ENCODE data around the gene MAP4K2. TPM values are rescaled to one million over a fixed set of nuclear protein-coding genes. Genes with fewer than 3 reads are reported as not detected.

MAP4K2 gene
- total RNA-seq, 2 experiments from 2014 or later: 52.3 to 53.6 TPM

- POLR2A ChIA-PET: interaction anchor here (0.6 kb wide), 1 partner anchor 61 kb away, joined by 3 read pairs; the partner anchor contains the start of gene MAP4K2
- CTCF ChIA-PET: interaction anchor here (0.6 to 4.4 kb wide), 15 partner anchors 7 to 293 kb away, joined by 3 to 36 read pairs (median 4); partner anchors contain the start of gene PYGM
Measured at GRCh38 chr11:64742087-64742888, 60.7 kb downstream of the MAP4K2 start.

GRCh38 chr11:64741375-64742086 is 61.5 kb downstream of the MAP4K2 start:
- POLR2A ChIA-PET: interaction anchor here (0.6 kb wide), 1 partner anchor 61 kb away, joined by 3 read pairs; the partner anchor contains the start of gene MAP4K2
- CTCF ChIA-PET: interaction anchor here (0.6 to 4.4 kb wide), 8 partner anchors 16 to 292 kb away, joined by 3 to 36 read pairs (median 4); no protein-coding TSS in a partner anchor

DNA sequence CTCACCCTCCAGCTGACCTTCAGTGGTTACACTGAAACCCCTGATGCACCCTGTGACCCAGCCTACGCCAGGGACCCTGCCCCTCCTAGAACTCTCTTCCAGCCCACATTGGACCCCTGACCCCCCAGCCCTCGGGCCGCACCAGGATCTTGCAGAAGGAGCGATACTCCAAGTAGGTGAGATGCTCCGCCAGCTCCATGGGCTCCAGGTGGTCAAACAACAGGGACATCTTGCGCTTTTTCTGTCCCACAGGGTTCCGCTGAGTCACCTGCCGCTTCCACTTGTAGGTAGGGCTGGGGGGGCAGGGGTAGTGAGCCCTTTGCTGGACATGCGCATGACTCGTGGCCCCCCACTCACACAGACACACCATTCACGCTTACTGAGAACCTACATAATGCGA is 63.1 kb downstream of the MAP4K2 start:
- POLR2A ChIA-PET: no interaction called here
- CTCF ChIA-PET: interaction anchor here (1.8 kb wide), 1 partner anchor 51 kb away, joined by 6 read pairs; no protein-coding TSS in a partner anchor

- ChIA-PET CTCF (interaction anchor here (0.6 to 1.1 kb wide), 3 partner anchors 8 to 806 kb away, joined by 3 to 5 read pairs (median 3); partner anchors contain the start of gene RASGRP2), POLR2A (no interaction called here)
Measured at GRCh38 chr11:64736654-64737053, 66.4 kb downstream of the MAP4K2 start.

- CTCF ChIA-PET: interaction anchor here (0.8 to 4.0 kb wide), 3 partner anchors 7 to 47 kb away, joined by 3 to 18 read pairs (median 6); partner anchors contain the start of gene RASGRP2
- POLR2A ChIA-PET: interaction anchor here (0.6 kb wide), 1 partner anchor 43 kb away, joined by 4 read pairs; no protein-coding TSS in a partner anchor
Measured at GRCh38 chr11:64735725-64736259, 67.2 kb downstream of the MAP4K2 start.

Other genes with a start within 250 kb of the MAP4K2 start
- not detected for gene SLC22A11, start 247.3 kb downstream of the MAP4K2 start, total RNA-seq
- not detected for gene SLC22A12, start 212.0 kb downstream of the MAP4K2 start, total RNA-seq
- gene NRXN2, start 80.0 kb downstream of the MAP4K2 start, total RNA-seq: under 1 TPM; 0.32 to 0.44 TPM
- 1 to 10 TPM; 2.7 to 3.1 TPM for gene RASGRP2, start 59.1 kb downstream of the MAP4K2 start, total RNA-seq
- under 1 TPM; 0.95 to 0.99 TPM for gene PYGM, start 43.2 kb downstream of the MAP4K2 start, total RNA-seq
- gene SF1, start 24.7 kb downstream of the MAP4K2 start, total RNA-seq: 100 to 1,000 TPM; 399 to 402 TPM
- gene MEN1, start 7.3 kb upstream of the MAP4K2 start, total RNA-seq: 10 to 100 TPM; 43.3 to 47.4 TPM
- under 1 TPM; 0.11 to 0.50 TPM for gene CDC42BPG, start 41.4 kb upstream of the MAP4K2 start, total RNA-seq
- 10 to 100 TPM; 82.2 to 85.8 TPM for gene EHD1, start 75.4 kb upstream of the MAP4K2 start, total RNA-seq
- 10 to 100 TPM; 21.7 to 22.6 TPM for gene ATG2A, start 114.0 kb upstream of the MAP4K2 start, total RNA-seq
- 10 to 100 TPM; 11.3 to 11.5 TPM for gene PPP2R5B, start 121.5 kb upstream of the MAP4K2 start, total RNA-seq
- gene GPHA2, start 132.7 kb upstream of the MAP4K2 start, total RNA-seq: not detected
- not detected for gene MAJIN, start 168.9 kb upstream of the MAP4K2 start, total RNA-seq
- gene BATF2, start 193.8 kb upstream of the MAP4K2 start, total RNA-seq: not detected
- 100 to 1,000 TPM; 134 to 138 TPM for gene ARL2, start 210.9 kb upstream of the MAP4K2 start, total RNA-seq
- 10 to 100 TPM; 13.7 to 15.2 TPM for gene SNX15, start 224.2 kb upstream of the MAP4K2 start, total RNA-seq
- 10 to 100 TPM; 18.3 to 20.5 TPM for gene SAC3D1, start 238.0 kb upstream of the MAP4K2 start, total RNA-seq